IgD-negative memory B cell (primary cell): ENCODE measurements around the gene CHST15. TPM values are rescaled to one million over a fixed set of nuclear protein-coding genes. Genes with fewer than 3 reads are reported as not detected.

Source experiments
- H3K27ac Mint-ChIP-seq, 3 donors: one replicate each; pipeline ENCODE4 v1.8.0; 2020 to 2022; ENCODE audit warnings: mild to moderate bottlenecking in 3 of 3, mixed read lengths in 3 of 3, moderate library complexity in 1 of 3
- H3K27me3 Mint-ChIP-seq: one replicate; pipeline ENCODE4 v1.8.0; 2021; ENCODE audit warnings: mixed read lengths
- H3K36me3 Mint-ChIP-seq: one replicate; pipeline ENCODE4 v1.8.0; 2020; ENCODE audit warnings: mild to moderate bottlenecking, mixed read lengths
- H3K4me1 Mint-ChIP-seq, 3 donors: one replicate each; pipeline ENCODE4 v1.8.0; 2020 to 2022; ENCODE audit warnings: mixed read lengths in 3 of 3, mild to moderate bottlenecking in 1 of 3
- H3K4me3 Mint-ChIP-seq, 4 donors: one replicate each; pipeline ENCODE4 v1.8.0; 2020 to 2022; ENCODE audit warnings: mild to moderate bottlenecking in 4 of 4, mixed read lengths in 4 of 4, moderate library complexity in 3 of 4
- H3K9me3 Mint-ChIP-seq, 3 donors: one replicate each; pipeline ENCODE4 v1.8.0; 2020 to 2021; ENCODE audit warnings: mixed read lengths in 3 of 3, mild to moderate bottlenecking in 1 of 3
- polyA plus RNA-seq: library from polyadenylated mRNA; unstranded; fragments of 300-500 nt; fragmentation: Illumina TruSeq; gene quantifications from one replicate; pipeline ENCODE4 v1.2.3, GENCODE V29; 2021

The CHST15 gene
- polyA plus RNA-seq, 1 donor from 2014 or later: 15.4 TPM

GRCh38 chr10:124075231-124075955 lies 18.0 kb downstream of the CHST15 start:
- Mint-ChIP-seq H3K4me3 (peak overlapping the region in 1 of 4 donors; percentile 31), H3K4me1 (peaks cover 50 to 58% (median 55%) of the 10 kb centered on the region in 3 donors), H3K27ac (peak overlapping the region; percentile 28 to 87 (median 58)), H3K27me3 (peaks cover 5% of the 10 kb centered on the region), H3K9me3 (no peaks in the 10 kb centered on the region), H3K36me3 (peaks cover 2% of the 10 kb centered on the region)

- H3K4me3 Mint-ChIP-seq: peak overlapping the region in 3 of 4 donors; percentile 6 to 80 (median 64)
- H3K27ac Mint-ChIP-seq: peak overlapping the region; percentile 28 to 58 (median 34)
These were observed 18.8 kb downstream of the CHST15 start for GRCh38 chr10:124074501-124075109.

DNA sequence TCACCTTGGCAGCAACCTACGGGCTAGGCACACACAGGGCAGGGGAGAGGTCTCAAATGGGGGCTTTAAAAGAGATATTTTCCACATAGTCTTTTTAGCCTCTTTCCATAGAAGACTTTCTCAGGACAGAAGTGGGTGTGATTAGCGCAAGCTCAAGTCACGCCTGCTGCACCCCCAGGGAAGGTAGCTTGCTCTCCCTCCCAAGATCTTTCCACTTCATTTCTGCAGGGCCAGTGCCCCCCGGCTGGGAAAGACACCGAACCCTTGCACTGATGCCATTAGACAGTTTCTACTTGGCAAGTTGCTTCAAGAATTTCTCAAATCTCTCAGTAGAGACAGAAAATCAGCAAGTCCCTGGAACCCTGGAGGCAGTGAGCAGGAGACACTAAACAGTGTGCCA lies 19.4 kb downstream of the CHST15 start:
- Mint-ChIP-seq H3K36me3 (peaks cover 4% of the 10 kb centered on the region), H3K4me3 (peak overlapping the region in 1 of 4 donors; percentile 87), H3K27me3 (peaks cover 5% of the 10 kb centered on the region), H3K27ac (peak overlapping the region in 2 of 3 donors; percentile 34 to 36), H3K4me1 (peaks cover 46 to 52% (median 47%) of the 10 kb centered on the region in 3 donors), H3K9me3 (no peaks in the 10 kb centered on the region)

More at GRCh38 chr10:124074501-124075109, 18.8 kb downstream of the CHST15 start:
- Mint-ChIP-seq H3K9me3 (no peaks in the 10 kb centered on the region), H3K27me3 (peaks cover 5% of the 10 kb centered on the region), H3K36me3 (peaks cover 2% of the 10 kb centered on the region), H3K4me1 (peaks cover 43 to 52% (median 47%) of the 10 kb centered on the region in 3 donors)

DNA sequence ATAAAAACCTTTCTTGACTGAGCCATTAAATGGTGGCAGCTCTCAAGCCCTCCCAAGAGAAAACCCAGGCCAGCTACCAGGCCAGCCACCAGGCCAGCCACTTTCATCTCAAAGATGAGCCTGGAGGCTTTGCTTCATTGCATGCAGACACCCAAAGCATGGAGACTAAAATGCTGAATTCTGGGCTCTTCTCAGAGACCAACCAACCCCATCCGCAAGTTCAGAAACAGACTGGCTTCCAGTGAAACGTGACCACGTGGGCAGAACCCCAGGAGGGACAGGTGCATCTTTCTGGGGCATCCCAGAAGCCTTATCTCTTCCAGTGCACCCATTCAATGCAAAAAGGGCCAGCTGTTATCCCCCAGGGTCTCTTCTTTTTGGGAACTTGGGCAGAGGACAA lies 20.9 kb downstream of the CHST15 start:
- Mint-ChIP-seq H3K27ac (peak overlapping the region in 2 of 3 donors; percentile 49 to 60), H3K4me3 (peak overlapping the region in 2 of 4 donors; percentile 73 to 76), H3K9me3 (no peaks in the 10 kb centered on the region), H3K27me3 (peaks cover 5% of the 10 kb centered on the region), H3K4me1 (peaks cover 52 to 57% (median 56%) of the 10 kb centered on the region in 3 donors), H3K36me3 (peaks cover 4% of the 10 kb centered on the region)

DNA sequence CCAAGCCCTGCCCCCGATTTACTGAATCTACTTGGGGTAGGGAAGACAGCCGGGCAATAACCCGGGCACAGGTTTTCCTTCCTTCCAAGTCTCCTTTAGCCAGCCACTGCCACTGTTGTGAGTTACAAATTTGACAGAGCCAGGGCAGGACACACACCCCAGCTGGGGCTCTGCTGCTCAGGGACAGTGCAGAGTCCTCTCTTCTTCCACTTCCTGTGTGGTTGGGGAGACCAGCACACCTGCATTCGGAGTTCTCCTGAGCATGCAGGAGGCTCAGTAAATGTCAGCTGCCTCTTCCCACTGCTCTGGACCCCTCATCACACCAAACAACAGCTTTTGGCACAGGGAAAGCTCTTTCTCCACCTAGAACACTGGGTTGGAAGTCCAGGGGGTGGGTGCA lies 21.3 kb downstream of the CHST15 start:
- Mint-ChIP-seq H3K36me3 (peaks cover 6% of the 10 kb centered on the region), H3K27me3 (peaks cover 5% of the 10 kb centered on the region), H3K27ac (peak overlapping the region in 2 of 3 donors; percentile 49 to 60), H3K9me3 (no peaks in the 10 kb centered on the region), H3K4me3 (peak overlapping the region in 2 of 4 donors; percentile 73 to 76), H3K4me1 (peaks cover 53 to 60% (median 58%) of the 10 kb centered on the region in 3 donors)

- peaks cover 56 to 63% (median 63%) of the 10 kb centered on the region in 3 donors for H3K4me1 Mint-ChIP-seq
- H3K4me3 Mint-ChIP-seq: peak overlapping the region in 1 of 4 donors; percentile 73
- no peaks in the 10 kb centered on the region for H3K9me3 Mint-ChIP-seq
- peaks cover 11% of the 10 kb centered on the region for H3K36me3 Mint-ChIP-seq
- H3K27me3 Mint-ChIP-seq: peaks cover 5% of the 10 kb centered on the region
- no peak overlapping the region for H3K27ac Mint-ChIP-seq
These were observed 22.3 kb downstream of the CHST15 start for GRCh38 chr10:124071141-124071540.

DNA sequence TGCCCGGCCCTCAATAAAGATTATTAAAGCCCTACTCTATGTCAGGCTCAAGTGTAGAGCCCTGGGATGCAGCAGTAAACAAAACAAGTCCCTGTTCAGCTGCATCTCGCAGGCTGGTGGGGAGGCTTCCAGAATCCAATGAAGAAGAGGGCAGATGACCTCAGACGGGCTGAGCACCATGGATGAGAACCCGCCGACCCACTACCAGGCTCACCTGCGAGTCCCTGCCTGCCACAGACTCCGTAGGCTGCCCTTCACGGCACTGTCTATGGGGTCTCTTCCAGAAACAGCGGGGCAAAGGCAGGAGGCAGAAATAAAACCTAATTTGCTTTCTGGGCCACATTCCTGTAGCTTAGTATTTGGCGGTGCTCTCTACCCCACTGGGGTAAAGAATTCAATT lies 22.7 kb downstream of the CHST15 start:
- Mint-ChIP-seq H3K36me3 (peaks cover 11% of the 10 kb centered on the region), H3K27ac (no peak overlapping the region), H3K4me3 (peak overlapping the region in 1 of 4 donors; percentile 73), H3K27me3 (peaks cover 5% of the 10 kb centered on the region), H3K9me3 (no peaks in the 10 kb centered on the region), H3K4me1 (peaks cover 56 to 64% (median 63%) of the 10 kb centered on the region in 3 donors)

DNA sequence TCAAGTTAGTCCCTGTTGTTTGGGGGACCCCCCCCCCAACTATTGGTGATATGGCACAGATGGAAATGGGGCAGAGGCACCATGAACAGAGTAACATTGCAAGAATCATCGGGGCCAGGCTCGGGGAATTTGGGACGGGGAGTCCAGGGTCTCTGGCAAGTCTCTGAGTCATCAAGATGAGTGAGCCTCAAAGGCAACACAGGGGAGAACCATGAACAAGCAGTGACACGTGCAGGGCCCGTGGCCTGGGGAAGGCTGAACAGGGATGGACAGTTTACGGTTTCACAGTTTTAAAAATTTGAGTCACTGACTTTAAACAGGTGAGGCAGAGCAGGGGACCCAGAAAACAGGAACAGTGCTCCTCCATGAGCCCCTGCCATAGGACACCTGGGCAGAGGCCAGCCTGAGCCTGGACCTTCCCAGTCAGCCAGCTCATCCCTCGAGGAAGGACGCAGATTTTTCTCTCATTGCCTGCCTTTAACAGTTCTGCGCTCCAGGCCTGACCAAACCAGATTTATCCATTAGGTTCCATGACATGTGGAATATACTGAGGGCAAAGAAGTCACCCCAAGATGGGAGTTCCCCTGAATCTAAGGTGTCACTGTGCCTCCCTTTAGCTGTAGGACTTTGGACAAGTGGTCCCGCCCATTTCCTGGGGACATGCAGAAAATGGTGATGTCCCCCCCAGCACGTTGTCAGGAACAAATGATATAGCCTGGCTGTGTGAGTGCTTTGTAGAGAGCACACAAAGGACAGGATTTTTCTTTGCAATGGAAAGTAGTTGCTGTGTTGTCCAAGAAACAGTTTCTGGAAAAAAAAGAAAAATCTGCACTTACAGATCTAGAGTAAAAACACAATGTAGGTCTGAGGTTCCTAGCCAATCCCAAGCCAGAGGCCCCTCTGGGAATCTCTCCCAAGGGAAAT lies 23.8 kb downstream of the CHST15 start:
- H3K4me1 Mint-ChIP-seq: peaks cover 60 to 66% (median 63%) of the 10 kb centered on the region in 3 donors
- H3K36me3 Mint-ChIP-seq: peaks cover 11% of the 10 kb centered on the region
- H3K27ac Mint-ChIP-seq: no peak overlapping the region
- H3K27me3 Mint-ChIP-seq: peaks cover 3% of the 10 kb centered on the region
- peak overlapping the region in 1 of 4 donors; percentile 44 for H3K4me3 Mint-ChIP-seq
- no peaks in the 10 kb centered on the region for H3K9me3 Mint-ChIP-seq

DNA sequence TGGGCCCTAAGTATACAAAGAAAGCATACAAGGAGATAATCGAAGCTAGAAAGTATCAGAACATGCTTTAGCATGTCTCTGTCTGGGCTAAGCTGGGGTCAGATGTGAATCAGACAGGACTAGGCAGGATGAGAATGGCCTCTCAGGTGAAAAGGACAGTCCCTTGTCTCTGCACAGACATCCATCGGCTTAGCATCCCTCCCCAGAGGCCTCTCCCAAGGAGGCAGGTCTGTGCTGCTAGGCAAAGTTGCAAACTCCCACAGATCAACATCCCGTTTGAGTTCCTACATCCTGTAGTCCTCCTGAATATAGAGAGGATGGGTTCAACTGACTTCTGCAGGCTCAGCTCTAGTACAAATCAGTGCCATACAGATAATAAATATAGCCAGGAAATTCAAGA lies 24.5 kb downstream of the CHST15 start:
- H3K27me3 Mint-ChIP-seq: no peaks in the 10 kb centered on the region
- H3K9me3 Mint-ChIP-seq: no peaks in the 10 kb centered on the region
- H3K4me1 Mint-ChIP-seq: peaks cover 62 to 67% (median 63%) of the 10 kb centered on the region in 3 donors
- H3K27ac Mint-ChIP-seq: peak overlapping the region in 1 of 3 donors; percentile 35
- H3K36me3 Mint-ChIP-seq: peaks cover 9% of the 10 kb centered on the region
- peak overlapping the region in 1 of 4 donors; percentile 52 for H3K4me3 Mint-ChIP-seq

DNA sequence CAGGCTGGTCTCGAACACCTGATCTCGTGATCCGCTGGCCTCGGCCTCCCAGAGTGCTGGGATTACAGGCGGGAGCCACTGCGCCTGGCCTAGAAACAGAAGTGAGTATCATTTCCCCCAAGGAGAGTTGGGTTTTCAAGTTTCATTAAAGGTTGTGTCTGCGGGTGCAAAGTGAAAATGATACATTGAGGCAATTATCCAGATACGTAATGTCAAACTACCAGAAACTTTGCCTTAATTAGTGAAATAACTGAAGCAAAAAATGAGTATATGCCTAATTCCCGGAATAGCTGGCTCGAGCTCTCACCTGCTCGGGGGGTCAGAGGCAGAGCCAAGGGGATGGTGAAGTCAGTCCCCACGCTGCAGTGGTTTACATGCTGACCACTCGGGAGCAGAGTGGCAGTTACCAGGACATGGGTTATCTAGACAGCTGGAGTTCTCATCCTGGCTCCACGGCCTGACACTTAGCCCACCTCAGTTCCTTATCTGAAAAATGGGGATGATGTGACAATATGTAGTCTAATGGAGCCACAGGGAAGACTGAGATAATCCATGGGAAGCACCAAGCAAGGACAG lies 25.5 kb downstream of the CHST15 start:
- H3K4me1 Mint-ChIP-seq: peaks cover 62 to 65% (median 63%) of the 10 kb centered on the region in 3 donors
- peak overlapping the region in 3 of 4 donors; percentile 1 to 58 (median 8) for H3K4me3 Mint-ChIP-seq
- peaks cover 9% of the 10 kb centered on the region for H3K36me3 Mint-ChIP-seq
- H3K27me3 Mint-ChIP-seq: no peaks in the 10 kb centered on the region
- H3K9me3 Mint-ChIP-seq: no peaks in the 10 kb centered on the region
- peak overlapping the region in 1 of 3 donors; percentile 5 for H3K27ac Mint-ChIP-seq

DNA sequence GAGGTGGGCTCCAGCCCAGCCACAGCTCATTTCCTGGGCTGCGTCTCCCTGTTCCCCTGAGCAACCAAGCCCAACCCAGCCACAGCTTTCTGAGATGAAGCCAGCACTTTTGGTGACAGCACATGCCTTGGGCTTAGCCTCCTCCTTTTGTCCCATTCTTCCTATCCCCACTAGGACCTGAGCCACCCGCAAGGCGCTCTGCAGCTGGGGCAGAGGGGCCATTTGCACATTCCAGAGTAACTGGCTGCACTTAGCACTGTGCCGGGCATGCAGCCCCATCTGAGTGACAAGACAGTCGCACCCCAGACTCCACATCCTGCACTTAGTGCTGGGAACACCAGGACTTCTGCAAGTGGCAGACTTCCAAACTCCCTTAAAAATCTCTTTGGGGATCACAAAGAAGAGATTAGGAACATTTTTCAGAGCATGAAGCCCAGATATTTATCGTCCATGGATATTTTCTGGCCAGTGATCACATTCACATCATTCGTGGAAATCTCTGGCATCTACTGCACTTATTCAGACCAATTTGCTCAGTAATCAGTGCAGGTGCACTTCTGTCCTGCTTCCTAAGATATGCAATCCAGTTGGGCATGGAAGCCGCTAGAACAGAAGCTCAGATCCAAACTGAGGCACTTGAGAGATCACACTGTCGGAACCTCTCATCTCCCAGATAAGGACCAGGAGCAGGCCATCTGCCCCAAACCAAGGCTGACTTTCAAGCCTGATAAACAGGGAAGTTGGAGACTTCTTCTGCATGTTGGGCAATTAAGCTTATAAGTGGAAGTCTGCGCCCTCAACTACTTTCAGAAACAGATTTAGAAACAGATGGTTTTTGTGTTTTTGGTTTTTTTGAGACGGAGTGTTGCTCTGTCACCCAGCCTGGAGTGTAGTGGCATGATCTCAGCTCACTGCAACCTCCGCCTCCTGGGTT lies 26.4 kb downstream of the CHST15 start:
- H3K9me3 Mint-ChIP-seq: no peaks in the 10 kb centered on the region
- peaks cover 11% of the 10 kb centered on the region for H3K36me3 Mint-ChIP-seq
- H3K4me3 Mint-ChIP-seq: peak overlapping the region in 3 of 4 donors; percentile 1 to 89 (median 63)
- H3K27ac Mint-ChIP-seq: peak overlapping the region in 2 of 3 donors; percentile 40 to 73
- H3K27me3 Mint-ChIP-seq: no peaks in the 10 kb centered on the region
- peaks cover 54 to 58% (median 56%) of the 10 kb centered on the region in 3 donors for H3K4me1 Mint-ChIP-seq

- Mint-ChIP-seq H3K4me3 (peak overlapping the region in 2 of 4 donors; percentile 74 to 89), H3K27me3 (no peaks in the 10 kb centered on the region), H3K9me3 (no peaks in the 10 kb centered on the region), H3K27ac (peak overlapping the region; percentile 6 to 83 (median 25)), H3K4me1 (peaks cover 50 to 52% (median 51%) of the 10 kb centered on the region in 3 donors), H3K36me3 (peaks cover 13% of the 10 kb centered on the region)
These were observed 27.2 kb downstream of the CHST15 start for GRCh38 chr10:124066126-124066700.
